ENCODE data around the gene MRPS27.
"Not testable (repeated sequence)": the region's sequence is repeated elsewhere in the genome, so short reads cannot be mapped to it uniquely, and the experiment has no call there.

The MRPS27 gene

DNA sequence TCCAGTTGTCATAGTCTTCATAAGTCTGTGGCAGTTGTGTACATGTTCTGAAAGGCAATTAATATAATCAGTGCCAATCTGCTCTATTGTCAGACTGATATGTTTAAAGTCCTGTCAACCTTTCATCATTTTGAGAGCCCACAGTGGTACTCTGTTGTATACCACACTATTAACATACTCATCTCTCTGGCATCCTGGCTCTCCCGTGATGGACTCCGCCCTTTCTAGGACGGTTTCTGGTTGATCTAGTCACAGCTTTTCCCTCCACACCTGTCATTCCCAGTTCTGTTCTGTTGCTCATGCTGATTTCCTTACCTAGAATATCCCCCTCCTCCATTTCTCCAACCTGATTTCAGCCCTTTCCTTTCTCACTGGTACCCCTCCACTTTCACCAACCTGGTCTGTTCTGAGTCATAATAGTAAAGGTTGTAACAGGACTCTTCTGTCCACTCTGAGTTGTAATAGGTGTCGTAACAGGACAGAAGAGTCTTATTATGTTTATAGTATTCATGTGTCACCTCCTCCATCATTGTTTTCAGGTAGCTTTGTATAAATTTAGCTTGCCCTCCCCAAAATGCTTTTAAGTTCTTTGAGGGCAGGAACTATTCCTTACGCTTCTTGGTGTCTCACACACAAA is 4.3 kb upstream of the MRPS27 start:
- no peak for DNase-seq

DNA sequence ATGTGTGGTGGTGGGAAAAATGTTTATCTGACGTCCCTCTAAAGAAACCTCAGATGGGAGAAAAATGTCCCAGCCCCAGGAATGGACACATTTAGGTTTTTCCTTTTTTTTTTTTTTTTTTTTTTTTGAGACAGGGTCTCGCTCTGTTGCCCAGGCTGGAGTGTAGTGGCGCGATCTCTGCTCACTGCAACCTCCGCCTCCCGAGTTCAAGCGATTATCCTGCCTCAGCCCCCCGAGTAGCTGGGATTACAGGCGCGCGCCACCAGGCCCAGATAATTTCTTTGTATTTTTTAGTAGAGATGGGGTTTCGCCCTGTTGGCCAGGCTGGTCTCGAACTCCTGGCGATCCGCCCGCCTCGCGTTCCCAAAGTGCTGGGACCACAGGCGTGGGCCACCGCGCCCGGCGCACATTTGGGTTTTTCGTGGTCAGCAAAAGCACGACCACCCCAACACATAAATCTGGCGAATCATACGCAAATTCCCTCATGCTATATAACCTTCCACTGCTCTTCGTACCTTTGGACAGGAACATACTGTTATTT is 535 bp downstream of the MRPS27 start:
- not testable (repeated sequence) for DNase-seq

DNA sequence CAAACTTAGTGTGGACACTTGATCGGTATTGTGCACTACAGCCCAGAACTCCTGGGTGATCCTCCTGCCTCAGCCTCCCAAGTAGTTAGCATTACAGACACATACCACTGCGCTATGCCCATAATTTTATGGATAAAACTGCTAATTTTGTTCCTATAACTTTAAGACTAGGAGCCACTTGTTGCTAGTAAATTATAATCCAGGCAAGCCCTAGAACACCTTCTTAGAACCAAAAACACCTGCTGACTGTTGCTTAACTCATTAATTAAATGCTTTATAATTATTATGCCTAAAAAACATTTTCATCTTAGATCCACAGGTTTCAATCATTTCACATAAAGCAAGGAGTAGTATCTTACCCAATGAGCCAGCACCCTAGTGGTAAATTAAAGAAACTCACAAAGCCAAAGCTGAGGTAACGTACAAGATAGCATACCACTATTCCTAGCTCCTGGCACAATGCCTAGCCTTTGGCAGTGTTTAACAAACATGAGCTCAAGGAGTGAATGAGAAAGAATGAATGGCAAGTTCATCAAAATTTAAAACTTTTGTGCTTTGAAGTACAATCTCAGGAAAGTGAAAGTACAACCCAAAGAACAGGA is 5.4 kb downstream of the MRPS27 start:
- peak; percentile 92 for DNase-seq

DNA sequence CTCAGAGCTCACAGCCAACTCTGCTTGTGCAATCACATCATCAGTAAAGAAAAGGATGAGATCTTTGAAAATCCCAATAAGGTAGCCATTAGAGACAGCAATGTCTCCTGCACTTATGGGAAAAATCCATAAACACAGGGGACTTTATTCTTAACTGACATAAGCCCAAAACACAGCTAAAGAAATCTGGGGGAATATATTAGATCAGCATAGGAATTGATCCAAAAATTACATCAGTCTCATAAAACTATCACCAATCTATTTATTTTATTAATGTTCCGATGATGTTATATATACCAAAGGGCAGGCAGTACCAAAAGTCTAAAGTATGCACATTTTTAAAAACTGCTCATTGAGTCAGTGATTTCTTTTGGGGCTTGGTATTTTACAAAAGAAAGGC is 6.9 kb downstream of the MRPS27 start:
- no peak for DNase-seq

DNA sequence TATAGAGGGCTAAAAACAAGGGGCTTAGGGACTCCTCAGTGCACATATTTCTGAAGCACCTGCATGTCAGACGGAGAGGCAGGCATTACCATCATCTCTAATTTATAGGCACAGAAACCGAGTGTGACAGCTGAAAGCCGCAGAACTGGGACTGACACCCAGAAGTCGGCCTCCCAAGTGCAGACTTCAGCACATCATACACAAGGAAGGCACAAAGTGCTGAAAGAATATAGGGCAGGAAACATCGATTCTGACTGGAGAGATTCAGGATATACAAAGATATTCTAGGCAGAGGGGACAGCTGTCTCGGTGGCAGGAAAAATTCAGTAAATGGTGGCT is 11.2 kb downstream of the MRPS27 start:
- no peak for DNase-seq

DNA sequence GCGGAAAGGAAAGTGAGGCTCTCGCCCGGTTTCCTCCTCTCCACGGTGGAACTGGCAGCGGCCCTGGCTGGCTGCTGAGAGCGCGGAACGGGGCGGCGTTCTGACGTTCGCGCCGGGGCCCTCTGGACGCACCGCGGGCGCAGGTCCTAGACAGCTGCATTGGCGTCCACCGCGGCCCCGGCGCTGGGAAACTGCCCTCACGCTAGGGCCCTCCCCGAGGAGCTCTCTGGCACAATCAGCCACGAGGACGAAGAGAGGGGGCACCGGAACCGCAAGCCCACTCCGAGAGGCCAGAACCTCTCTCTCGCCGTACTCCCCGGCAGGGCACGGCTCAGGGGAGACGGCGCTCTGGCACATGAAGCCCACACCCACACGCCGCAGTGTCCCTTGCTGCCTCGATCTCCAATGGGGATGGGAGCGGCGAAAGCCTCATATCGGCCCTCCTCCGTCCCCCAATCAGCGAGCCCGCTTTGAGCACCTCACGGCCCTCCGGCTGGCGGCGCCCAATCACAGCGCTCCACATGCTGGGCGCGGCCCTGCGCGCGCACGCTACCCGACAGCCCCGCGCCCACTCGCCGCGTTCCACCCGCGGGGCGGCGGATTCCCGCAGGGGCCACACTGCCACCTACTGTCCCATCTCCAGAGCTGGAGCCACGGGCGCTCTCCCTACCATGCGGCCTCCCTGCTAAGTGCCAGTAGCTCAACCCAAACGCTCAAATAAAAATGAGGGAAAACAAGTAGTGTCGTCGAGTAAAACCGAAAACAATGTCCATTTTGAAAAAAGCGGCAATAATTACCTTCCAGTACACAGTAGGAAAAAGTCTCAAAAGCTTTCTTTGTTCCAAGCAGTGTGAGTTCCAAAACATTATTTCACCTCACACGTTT is 11.8 kb downstream of the MRPS27 start:
- peak; percentile 98 for DNase-seq

DNA sequence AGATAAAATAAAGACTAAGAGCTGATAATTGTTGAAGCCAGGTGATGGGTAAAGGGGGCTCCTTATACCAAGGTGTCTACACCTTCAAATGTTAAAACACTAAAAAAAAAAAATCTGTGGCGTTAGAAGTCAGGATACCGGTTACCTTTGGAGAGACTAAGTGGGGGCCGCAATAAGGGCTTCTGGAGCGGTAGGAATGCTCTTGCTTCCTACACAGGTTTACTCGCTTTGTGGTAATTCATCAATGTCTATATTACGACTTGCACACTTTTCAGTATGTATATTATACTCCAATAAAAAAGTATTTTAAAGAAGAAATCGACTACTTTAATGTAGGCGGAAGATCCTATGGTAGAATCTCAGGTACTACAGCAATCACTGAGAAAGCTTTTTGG is 12.5 kb downstream of the MRPS27 start:
- no peak for DNase-seq

DNA sequence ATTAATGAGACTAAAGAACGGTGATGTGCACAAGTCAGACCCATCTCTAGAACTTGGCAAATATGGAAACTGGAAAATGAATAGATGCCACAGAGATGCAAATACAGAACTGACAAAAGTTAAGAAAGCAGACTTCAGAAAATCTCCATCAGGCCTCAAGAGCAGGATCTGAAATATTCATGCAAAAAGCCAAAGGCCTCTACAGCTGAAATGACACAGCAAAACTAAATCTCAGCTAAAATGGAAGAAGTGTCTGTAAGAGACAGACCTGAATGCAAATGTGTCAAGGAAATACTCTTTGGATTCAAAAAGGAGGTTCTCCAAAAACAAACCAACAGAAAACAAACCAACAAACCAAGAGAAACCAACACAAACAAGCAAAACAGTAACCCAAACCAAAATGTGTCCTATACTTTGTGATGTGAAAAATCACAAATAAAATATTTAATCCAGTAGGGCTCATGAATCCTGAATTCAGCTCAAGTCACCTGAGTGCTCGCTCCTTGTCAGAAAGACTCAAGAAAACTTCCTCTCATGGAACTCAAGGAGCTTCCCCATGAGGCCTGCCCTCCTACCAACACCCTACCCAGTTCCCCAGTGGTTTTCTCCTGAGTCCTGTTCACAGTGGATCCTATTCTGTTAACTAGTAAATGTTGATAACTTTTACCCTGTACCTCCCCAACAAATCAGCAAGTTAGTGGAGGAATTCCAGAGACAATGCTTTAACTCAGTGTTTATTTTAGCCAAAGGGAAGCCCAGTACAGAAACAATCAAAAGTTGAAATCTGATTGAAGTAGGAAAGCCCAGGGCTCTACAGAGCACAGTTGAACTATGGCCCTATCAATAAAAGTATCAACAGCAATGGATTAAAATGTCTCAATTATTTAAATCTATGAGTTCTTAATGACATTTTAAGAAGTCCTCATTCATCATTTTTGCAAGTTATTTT is 14.6 kb downstream of the MRPS27 start:
- DNase-seq: no peak

DNA sequence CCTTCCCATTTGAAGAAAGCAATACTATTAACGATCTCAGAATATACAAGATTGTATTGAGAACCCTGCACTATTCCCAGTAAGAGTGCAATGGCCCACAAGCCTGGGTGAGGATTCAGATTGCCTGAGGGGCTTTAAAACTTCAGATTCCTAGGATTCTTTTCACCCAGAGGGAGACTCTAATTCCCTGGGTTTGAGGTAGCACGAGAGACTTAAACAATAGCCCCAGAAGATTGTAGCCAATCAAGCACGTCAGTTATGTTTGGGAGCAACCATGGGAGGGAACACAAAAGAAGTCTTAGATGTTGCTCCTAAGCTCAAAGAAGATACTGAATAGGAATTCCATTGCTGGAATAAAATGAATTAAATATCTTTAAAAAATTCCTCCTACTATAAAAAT is 17.9 kb downstream of the MRPS27 start:
- no peak for DNase-seq

DNA sequence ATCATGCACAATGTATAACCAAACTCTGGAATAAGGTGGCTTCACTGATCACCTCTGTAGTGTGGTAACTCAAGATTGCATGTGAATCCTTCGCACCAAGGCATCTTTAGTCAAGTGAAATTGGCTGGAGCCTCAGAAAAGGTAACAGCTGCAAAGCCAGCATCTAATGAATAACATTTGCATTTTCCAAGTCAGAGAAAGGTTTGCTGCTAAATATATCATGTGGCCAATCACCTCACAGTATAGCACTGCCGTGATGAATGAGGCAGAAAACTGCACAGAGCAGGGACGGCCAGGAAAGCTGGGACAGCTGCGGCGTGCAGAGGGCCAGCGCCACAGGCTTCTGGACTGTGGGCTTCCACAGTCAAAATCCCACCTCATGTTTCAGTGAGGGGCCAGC is 18.5 kb downstream of the MRPS27 start:
- no peak for DNase-seq

DNA sequence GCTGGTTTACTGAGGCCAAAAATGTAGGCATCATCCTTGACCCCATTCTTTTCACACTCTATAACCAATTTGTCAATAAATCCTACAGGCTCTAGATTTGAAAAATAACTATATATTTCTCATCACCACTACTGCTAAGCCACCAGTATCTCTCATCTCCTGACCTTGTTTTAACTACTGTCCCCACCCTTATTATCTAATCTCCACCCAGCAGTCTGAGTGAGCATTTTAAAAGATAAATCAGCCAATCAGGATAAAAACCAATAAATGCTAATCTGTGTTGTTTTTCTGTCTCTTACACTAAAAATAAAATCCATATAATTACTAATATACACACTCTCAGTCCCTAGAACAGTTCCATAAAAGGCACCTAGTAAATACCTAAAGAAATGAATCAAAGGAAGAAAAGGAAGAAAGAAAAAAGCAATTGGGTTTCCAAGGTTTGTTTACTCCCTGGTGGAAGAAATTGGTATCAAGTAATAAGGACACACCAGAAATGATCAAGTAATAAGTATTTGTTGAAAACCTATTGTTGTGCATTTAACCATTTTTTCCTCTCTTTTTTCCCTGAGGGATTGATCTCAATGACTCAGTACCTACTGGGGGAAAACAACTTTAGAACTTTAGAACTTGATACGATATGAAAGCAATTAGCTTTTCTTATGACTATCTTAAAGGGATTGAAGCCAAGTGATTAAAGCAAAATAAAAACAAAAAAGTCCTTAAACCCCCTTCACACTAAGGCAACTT is 19.3 kb downstream of the MRPS27 start:
- peak; percentile 42 for DNase-seq

DNA sequence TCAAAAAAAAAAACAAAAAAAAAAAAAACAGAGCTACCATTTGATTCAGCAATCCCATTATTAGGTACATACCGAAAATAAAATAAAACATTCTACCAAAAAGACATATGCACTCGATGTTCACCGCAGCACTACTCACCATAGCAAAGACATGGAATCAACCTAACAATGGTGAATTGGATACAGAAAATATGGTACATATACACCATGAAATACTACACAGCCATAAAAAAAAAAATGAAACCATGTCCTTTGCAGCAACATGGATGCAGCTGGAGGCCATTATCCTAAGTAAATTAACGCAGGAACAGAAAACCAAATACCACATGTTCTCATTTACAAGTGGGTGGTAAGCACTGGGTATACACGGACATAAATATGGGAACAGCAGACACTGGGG is 21.3 kb downstream of the MRPS27 start:
- DNase-seq: no peak

DNA sequence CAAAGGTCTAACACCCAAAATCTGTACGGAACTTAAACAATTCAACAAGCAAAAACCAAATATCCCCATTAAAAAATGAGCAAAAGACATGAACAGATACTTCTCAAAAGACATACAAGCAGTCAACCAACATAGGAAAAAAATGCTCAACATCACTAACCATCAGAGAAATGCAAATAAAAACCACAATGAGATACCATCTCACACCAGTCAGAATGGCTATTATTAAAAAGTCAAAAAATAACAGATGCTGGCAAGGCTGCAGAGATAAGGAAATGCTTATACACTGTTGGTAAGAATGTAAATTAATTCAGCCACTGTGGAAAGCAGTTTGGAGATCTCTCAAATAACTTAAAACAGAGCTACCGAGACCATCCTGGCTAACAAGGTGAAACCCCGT is 21.9 kb downstream of the MRPS27 start:
- peak; percentile 32 for DNase-seq

DNA sequence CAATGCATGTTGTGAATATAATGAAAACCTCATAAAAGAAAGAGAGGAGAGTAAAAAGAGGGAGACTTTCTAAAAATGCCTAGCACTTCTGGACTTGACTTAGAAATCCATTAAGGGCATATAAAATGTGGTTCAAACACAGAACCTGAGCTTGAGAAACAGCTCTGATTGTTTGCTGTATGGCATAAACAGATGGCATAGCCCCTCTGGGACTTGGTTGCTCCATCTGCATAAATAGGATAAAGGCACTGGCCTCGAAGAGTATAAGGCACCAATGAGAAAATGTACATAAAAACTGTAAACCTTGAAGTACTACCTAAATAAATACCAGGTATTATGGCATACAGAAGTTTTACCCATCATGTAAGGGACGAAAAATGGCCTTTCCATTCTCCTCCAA is 23.8 kb downstream of the MRPS27 start:
- DNase-seq: no peak

DNA sequence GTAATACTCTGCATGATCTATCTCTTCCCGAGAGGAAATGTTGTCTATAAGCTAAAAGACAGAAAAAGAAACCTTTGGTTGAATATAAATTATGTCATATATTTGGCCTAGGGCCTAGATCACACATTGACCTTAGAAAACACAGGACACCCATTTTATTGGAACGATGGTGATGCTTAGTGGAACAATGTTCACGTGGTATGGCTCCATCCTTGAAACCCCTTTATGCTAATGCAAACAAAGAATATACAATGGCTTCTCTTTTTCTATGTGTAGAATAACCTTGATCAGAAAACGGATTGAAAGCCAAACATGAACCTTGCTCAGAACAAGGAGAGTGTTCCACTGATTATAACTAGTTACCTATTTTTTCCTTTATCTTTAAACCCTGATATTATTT is 24.5 kb downstream of the MRPS27 start:
- no peak for DNase-seq

DNA sequence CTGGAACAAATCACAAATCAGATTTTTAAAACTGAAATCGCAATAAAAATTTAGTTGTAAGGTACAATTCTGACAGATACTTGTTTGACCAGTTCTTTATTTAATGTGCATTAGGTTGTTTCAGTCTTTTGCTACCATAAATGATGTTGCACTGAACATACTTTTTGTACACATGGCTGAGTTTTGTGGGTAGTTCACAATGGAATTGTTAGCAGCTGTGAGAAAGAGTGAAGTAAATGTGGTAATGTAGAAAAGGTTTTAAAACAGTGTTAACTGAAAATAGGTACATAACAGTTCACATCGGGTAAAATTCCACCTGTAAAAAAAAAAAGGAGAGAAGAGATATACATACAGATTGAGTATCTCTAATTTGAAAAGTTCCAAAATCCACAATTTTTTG is 25.6 kb downstream of the MRPS27 start:
- DNase-seq: no peak

DNA sequence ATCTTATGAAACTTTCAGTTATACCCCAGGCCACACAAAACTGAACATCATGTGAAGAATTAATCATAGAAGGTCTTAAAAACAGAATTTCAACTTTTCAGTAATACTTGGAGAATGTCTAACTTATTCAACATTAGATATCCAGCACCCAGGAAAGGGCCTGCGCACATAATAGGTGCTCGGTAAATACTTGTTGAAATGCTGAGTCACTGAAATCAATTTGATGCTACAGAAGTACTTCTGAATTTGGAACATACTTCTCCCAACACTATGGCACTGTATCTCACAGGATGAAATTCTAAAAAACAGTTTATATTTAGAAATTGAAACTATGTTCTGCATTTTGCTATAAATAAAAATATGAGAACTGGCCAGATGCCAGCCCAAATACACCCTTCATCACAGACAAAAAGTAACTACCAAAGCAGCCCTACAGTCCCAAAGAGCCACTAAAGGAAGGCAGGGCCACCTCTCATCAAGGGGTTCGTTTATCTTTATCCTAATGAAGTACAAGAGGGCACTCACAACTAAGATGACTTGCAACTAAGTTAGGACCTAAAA is 26.5 kb downstream of the MRPS27 start:
- no peak for DNase-seq

DNA sequence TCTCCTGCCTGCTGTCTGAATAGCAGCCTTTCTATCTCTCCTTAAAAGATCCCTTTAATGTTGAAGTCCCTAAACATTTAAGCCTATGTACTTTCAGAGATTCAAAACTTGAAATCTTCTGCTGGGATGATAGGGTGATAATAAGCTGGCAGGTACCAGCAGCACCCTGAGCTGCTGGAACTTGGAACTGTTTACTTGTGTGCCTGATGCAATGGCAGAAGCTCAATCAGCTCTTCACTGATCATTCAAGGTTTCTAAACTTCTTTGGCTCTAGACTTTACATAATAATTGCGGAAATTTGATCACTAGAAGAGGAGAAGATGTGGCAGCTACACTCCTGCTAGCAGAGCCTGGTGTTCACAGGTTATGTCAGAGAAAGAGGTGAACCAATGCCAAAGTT is 27.6 kb downstream of the MRPS27 start:
- no peak for DNase-seq

DNA sequence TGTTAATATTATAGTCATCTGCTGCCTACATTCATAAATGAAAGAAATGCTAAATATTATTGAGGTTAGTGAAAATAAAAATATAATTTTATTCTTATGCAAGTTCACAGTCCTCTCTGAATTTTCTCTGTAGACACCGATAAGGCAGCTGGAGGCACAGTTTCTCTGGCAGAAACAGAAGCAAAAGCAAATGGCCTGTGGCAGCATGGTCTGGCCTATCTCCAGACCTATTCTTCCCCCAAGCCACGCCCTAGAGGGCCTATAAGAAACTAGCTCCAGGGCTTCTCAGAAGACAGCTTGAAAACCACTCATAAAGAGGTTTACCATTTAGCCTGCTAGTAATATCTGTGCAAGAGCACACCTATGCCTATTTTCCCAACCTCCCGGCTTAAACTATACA is 28.4 kb downstream of the MRPS27 start:
- peak; percentile 79 for DNase-seq

DNA sequence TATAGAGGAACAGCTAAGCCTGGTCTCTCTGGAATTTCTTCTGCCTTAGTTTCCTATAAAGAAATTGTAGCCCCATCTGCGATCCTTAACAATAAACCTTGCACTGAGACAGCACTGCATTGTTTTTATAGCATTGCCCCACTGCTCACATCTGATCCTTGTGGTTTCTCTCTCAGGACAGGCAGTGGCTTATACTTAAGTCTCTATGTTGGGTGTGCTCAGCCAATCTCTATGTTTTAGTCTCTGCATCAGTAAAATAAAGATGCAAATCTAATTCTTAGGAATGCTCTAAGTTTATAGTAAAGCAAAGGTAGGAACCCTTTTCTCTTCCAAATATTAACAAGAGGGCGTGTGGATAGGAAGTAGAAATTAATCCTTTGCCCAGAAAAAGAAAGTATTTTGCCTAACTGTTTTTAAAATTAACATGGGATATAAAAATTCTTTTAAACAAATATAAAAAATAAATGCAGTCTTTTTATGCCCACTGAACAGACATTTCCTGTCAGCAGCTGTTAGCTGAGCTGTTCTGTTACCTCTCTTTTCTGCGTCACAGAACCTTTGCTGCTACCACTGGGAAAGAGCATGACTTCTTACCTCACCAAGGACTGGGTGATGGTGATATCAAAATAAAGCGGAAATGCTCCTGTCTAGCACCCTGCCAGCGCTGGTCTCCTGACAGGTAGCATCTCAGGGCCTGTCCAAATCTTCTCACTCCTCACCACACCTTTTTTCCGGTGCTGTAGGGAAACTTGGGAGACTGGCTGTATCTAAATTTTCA is 29.5 kb downstream of the MRPS27 start:
- no peak for DNase-seq

DNA sequence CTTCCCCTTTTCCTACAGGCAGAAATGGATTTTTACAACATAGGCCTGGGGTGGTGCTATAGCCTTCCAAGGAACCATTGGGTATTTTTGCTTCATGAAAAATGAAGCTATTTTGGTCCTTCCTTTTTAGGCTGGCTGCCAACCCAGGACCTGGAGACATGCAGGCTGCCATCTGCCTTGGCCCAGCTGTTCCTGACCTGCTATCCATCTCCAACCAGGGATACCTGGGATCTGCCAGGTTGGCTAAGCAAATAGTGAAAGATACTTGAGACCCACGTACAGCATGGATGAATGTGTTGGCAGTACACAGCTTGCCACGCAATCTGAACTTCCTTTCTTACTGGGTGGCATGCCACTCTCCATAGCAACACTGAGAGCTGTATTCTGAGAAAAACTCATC is 31.1 kb downstream of the MRPS27 start:
- no peak for DNase-seq

All from hematopoietic multipotent progenitor cell treated with erythropoietin and hydrocortisone succinate and interleukin-3 and kit ligand, for 8 days (in vitro differentiated cells).